ENCODE results near the gene MPZL2.
A peak's percentile ranks its signal among the peaks of the same experiment; 100 is the strongest.

MPZL2 gene

DNA sequence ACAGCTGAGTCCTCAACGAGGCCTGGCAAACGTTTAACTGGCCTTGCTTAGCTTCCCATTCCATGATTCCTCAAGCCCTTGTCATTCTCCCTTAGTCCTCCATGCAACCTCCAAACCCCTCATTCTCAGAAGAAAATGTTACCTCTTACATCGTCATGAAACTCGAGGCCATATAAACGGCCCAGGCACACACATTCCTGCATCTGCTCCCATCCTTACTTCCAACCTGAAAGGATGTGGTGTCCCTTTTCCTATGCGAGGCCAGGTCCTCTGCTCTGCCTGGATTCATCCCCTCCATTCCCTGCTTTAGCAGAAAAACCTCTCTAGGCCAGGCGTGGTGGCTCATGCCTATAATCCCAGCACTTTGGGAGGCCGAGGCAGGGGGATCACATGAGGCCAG, 20.9 kb downstream of the MPZL2 start:
- Histone ChIP-seq H3K27ac (replicated peaks) (no peak overlapping the region), H3K27me3 (ENCODE audit: insufficient read depth, poor library complexity, severe bottlenecking) (no peaks in the 10 kb centered on the region), H3K4me3 (replicated peaks; ENCODE audit: insufficient read depth, low read length) (no peak overlapping the region)
- TF ChIP-seq POLR2AphosphoS5 (IDR thresholded peaks at IDR 0.05; ENCODE audit: low read depth) (no peak), GABPA (IDR thresholded peaks at IDR 0.05; ENCODE audit: low read depth) (no peak), SPI1 (IDR thresholded peaks at IDR 0.05; ENCODE audit: borderline replicate concordance, low read depth) (no peak)
- TF ChIP-seq, protein P1, sequence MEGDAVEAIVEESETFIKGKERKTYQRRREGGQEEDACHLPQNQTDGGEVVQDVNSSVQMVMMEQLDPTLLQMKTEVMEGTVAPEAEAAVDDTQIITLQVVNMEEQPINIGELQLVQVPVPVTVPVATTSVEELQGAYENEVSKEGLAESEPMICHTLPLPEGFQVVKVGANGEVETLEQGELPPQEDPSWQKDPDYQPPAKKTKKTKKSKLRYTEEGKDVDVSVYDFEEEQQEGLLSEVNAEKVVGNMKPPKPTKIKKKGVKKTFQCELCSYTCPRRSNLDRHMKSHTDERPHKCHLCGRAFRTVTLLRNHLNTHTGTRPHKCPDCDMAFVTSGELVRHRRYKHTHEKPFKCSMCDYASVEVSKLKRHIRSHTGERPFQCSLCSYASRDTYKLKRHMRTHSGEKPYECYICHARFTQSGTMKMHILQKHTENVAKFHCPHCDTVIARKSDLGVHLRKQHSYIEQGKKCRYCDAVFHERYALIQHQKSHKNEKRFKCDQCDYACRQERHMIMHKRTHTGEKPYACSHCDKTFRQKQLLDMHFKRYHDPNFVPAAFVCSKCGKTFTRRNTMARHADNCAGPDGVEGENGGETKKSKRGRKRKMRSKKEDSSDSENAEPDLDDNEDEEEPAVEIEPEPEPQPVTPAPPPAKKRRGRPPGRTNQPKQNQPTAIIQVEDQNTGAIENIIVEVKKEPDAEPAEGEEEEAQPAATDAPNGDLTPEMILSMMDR (IDR thresholded peaks at IDR 0.05; ENCODE audit: insufficient read depth, low read length), result no peak
- TF ChIP-seq, protein P2, sequence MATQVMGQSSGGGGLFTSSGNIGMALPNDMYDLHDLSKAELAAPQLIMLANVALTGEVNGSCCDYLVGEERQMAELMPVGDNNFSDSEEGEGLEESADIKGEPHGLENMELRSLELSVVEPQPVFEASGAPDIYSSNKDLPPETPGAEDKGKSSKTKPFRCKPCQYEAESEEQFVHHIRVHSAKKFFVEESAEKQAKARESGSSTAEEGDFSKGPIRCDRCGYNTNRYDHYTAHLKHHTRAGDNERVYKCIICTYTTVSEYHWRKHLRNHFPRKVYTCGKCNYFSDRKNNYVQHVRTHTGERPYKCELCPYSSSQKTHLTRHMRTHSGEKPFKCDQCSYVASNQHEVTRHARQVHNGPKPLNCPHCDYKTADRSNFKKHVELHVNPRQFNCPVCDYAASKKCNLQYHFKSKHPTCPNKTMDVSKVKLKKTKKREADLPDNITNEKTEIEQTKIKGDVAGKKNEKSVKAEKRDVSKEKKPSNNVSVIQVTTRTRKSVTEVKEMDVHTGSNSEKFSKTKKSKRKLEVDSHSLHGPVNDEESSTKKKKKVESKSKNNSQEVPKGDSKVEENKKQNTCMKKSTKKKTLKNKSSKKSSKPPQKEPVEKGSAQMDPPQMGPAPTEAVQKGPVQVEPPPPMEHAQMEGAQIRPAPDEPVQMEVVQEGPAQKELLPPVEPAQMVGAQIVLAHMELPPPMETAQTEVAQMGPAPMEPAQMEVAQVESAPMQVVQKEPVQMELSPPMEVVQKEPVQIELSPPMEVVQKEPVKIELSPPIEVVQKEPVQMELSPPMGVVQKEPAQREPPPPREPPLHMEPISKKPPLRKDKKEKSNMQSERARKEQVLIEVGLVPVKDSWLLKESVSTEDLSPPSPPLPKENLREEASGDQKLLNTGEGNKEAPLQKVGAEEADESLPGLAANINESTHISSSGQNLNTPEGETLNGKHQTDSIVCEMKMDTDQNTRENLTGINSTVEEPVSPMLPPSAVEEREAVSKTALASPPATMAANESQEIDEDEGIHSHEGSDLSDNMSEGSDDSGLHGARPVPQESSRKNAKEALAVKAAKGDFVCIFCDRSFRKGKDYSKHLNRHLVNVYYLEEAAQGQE (IDR thresholded peaks at IDR 0.05; ENCODE audit: insufficient replicate concordance, low read depth), result no peak
- no peak for DNase-seq (ENCODE audit: low read depth in 1 of 2, low spot score in 1 of 2)

GRCh38 chr11:118241764-118242098, 22.4 kb downstream of the MPZL2 start:
- H3K27ac ChIP-seq (replicated peaks), result peak overlapping the region; percentile 85
- DNase-seq (ENCODE audit: low read depth in 1 of 2, low spot score in 1 of 2), result no peak

GRCh38 chr11:118240999-118241763, 22.9 kb downstream of the MPZL2 start:
- Histone ChIP-seq H3K4me3 (replicated peaks; ENCODE audit: insufficient read depth, low read length) (no peak overlapping the region), H3K27ac (replicated peaks) (peak overlapping the region; percentile 85), H3K27me3 (ENCODE audit: insufficient read depth, poor library complexity, severe bottlenecking) (no peaks in the 10 kb centered on the region)
- DNase-seq (ENCODE audit: low read depth in 1 of 2, low spot score in 1 of 2), result peak; percentile 69 to 90
- no peak for TF ChIP-seq POLR2AphosphoS5 (IDR thresholded peaks at IDR 0.05; ENCODE audit: low read depth)
- TF ChIP-seq, protein P2 (IDR thresholded peaks at IDR 0.05; ENCODE audit: insufficient replicate concordance, low read depth), result no peak

More at GRCh38 chr11:118241764-118242098, 22.4 kb downstream of the MPZL2 start:
- TF ChIP-seq, protein P1 (IDR thresholded peaks at IDR 0.05; ENCODE audit: insufficient read depth, low read length), result no peak
- TF ChIP-seq GABPA (IDR thresholded peaks at IDR 0.05; ENCODE audit: low read depth) (no peak), SPI1 (IDR thresholded peaks at IDR 0.05; ENCODE audit: borderline replicate concordance, low read depth) (no peak), POLR2AphosphoS5 (IDR thresholded peaks at IDR 0.05; ENCODE audit: low read depth) (no peak)
- TF ChIP-seq, protein P2 (IDR thresholded peaks at IDR 0.05; ENCODE audit: insufficient replicate concordance, low read depth), result no peak
- Histone ChIP-seq H3K27me3 (ENCODE audit: insufficient read depth, poor library complexity, severe bottlenecking) (no peaks in the 10 kb centered on the region), H3K4me3 (replicated peaks; ENCODE audit: insufficient read depth, low read length) (no peak overlapping the region)

Data from HL-60 (cell line).